CMK (cell line): Measurements from ENCODE around the gene LITAFD.
"Not testable (repeated sequence)": the region's sequence is repeated elsewhere in the genome, so short reads cannot be mapped to it uniquely, and the experiment has no call there.

ENCODE experiments used
- DNase-seq: peaks from one replicate; pipeline ENCODE4 v3.0.0-alpha.2; 2010; ENCODE audit warnings: low read depth

The LITAFD gene

DNA sequence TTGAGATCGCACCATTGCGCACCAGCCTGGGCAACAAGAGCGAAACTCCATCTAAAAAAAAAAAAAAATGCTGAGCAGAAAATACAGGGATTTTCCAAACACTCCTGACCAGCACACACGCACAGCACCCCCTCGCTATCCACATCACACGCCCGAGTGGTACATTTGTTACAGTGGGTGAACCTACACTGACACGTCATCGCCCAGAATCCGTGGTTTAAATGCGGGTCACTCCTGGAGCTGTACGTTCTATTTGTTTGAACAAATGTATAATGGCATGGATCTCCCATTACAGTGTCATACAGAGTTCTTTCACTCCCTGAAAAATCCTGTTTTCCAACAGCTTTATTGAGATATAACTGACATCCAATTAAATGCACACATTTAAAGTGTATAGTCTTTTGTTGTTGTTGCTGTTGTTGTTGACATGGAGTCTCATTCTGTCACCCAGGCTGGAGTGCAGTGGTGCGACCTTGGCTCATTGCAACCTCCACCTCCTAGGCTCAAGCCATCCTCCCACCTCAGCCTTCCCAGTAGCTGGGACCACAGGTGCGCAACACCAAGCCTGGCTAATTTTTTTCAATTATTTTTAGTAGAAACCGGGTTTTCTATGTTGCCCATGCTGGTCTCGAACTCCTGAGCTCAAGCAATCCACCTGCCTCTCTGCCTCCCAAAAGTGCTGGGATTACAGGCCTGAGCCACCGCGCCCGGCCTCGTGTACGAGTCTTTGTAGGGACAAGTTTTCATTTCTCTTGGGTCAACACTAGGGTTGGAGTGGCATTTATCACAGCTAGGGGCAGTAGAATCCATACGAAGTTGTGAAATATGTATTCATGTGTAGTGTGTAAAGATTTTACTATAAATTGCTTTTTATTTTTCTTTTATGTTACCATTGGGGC, 8.9 kb upstream of the LITAFD start:
- no peak for DNase-seq

DNA sequence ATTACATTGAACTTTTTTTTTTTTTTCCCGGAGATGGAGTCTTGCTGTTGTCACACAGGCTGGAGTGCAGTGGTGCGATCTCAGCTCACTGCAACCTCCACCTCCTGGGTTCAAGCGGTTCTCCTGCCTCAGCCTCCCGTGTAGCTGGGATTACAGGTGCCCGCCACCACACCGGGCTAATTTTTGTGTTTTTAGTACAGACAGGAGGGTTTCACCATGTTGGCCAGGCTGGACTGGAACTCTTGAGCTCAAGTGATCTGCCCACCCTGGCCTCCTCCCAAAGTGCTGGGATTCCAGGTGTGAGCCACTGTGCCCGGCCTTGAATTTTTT, 8.3 kb upstream of the LITAFD start:
- DNase-seq, result not testable (repeated sequence)

DNA sequence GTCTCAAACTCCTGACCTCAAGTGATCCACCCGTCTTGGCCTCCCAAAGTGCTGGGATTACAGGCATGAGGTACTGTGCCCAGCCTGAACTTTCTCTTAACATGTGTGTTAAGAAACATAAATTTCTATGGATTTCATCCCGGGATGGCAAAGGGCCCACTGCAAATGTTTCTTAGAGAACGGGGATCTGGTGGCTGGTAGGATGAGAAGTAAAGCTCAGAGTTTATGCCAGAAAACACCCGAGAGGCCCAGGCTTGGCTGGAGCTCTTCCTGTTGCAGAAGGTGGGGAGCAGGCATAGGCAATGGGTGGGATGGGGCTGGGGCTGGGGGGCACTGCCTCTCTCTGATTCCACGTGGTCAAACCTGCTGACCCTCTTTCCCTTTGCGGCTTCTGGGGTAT, 7.8 kb upstream of the LITAFD start:
- DNase-seq, result no peak

DNA sequence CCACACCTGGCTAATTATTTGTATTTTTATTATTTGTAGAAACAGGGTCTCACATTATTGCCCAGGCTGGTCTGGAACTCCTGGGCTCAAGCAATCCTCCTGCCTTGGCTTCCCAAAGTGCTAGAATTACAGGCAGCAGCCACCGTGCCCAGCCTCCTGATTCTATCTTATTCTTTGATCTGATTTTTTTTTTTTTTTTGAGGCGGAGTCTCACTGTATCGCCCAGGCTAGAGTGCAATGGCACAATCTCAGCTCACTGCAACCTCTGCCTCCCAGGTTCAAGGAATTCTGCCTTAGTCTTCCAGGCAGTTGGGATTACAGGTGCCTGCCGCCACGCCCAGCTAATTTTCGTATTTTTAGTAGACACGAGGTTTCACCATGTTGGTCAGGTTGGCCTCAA, 6.8 kb upstream of the LITAFD start:
- DNase-seq, result not testable (repeated sequence)

DNA sequence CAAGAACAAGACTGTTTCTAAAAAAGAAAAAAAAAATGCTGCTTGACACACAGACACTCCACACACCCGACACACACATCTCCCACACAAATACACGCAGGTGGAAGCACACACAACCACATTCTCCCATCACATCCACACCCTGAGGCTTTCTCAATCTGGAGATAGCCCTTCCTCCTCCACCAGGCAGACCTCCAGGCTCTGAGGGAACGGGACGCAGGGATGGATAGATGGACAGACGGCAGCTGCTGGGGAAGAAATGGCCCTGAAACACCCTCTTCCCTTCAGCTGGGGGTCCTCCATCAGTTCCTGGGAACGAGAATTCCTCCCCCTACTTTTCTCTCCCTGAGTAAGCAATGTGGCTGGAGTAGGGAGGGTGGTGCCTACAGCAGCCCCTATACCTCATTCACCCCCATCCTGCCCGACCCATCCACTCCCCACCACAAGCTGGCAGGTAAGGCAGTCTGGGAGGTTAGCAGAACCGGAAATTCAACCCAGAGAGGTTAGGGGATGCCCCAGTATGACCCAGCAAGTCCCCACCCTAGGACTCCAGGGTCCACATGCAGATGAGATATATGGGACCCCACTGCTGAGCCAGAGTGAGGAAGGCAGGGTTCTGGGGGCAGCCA, 4.1 kb upstream of the LITAFD start:
- DNase-seq, result no peak

DNA sequence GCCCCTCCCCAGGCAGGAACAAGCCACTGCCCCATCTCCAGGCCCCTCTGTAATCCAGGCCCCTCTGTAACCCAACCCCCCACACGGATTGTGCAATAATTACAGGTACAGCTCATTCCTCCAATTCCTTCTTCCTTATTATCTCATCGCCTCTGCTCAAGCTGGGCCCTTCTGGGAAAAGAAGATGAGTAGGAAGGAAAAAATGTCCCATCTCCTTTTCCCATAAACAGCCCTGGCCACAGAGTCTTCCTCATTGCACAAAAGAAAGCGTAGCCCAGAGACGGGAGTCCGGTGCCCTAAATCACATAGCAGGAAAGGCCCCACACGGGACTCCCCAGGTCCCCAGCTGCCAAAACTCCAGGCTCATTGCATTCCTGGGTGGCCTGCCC, 3.6 kb upstream of the LITAFD start:
- DNase-seq, result no peak

DNA sequence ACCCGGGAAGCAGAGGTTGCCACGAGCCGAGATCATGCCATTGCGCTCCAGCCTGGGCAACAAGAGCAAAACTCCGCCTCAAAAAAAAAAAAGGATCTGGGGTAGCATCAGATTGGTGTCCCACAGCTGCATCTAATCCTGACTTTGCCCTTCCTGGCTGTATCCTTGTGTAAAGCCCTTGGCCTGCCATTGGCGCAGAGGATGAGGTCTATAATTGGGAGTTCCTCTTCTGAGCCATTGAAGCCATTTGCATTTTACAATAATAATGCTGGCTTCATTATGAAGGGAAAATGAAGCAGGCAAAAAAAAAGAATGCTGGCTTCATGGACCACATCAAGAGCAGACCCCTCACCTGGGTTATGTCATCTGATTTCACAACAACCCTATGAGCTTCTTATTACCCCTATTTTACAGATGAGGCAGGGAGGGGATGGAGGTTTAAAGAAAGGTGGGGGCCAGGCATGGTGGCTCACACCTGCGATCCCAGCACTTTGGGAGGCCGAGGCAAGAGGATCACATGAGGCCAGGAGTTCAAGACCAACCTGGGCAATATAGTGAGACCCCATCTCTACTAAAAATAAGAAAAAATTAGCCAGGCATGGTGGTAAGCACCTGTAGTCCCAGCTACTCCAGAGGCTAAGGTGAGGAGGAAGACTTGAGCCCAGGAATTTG, 1.2 kb upstream of the LITAFD start:
- no peak for DNase-seq

DNA sequence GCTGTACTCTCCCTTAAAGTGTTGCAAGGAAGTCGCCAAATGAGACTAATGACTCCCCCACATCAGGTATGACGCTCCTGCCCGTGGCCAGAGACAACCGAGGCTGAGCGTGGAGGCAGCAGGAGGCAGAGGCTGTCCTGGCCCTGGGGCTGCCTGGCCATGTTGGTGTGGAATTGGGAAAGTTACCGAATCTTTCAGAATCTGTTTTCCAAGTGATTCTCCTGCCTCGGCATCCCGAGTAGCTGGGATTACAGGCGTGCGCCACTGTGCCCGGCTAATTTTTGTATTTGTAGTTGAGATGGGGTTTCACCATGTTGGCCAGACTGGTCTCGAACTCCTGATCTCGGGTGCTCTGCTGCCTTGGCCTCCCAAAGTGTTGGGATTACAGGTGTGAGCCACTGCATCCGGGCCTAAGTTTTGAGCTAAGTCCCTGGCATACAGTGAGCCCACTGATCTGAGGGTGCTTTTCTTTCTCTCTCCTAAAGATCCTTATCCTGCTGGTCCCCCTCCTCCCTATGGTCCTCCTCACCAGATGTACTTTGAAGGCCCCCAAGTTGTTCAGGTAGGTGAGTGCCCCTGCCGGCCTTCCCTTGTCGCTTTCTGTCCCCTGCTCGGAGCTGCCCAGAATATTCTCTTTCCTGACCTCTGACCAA, 700 bp downstream of the LITAFD start:
- DNase-seq, result no peak

DNA sequence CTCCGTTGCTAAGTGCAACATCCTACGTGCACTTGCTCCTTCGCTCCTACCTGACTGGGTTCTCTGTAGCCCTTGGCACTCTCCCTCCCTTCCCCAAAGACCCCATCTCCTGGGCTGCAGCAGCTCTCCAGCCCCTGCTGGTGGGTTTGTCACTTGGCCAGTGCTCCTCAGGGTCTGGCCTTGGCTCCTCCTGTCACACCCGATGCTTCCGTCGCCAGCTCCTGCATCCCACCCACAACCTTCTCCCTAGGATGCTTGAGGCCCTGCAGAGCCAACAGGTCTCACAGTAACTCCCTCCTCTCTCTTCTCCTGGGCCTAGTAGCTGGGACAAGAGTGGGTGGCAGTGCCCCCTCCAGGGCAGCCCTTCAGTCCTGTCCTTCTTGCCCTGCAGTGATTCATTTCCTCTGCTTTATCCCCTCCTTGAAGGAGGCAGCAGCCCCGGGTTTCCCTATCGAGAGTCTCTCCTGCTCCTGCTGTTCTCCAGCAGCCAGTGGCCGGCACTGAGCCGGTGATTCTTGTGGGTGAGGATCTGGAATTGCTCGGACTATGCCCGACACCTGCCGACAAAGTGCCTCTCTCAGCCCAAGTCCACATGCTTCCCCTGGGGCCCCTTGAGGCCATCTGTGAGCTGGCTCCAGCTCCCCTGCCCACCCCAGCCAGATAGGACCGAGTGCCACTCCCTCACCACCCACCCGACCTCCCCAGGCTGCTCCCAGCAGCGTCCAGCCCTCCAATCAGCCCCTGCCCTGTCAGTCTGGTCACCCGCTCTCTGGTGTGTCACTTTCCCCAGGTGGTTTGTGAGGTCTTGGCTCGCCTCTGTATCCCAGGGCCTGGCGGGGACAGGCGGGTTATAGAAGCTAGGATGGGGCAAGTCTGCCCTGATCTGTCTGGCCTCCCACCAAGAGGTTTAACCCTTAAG, 3.8 kb downstream of the LITAFD start:
- DNase-seq, result no peak

DNA sequence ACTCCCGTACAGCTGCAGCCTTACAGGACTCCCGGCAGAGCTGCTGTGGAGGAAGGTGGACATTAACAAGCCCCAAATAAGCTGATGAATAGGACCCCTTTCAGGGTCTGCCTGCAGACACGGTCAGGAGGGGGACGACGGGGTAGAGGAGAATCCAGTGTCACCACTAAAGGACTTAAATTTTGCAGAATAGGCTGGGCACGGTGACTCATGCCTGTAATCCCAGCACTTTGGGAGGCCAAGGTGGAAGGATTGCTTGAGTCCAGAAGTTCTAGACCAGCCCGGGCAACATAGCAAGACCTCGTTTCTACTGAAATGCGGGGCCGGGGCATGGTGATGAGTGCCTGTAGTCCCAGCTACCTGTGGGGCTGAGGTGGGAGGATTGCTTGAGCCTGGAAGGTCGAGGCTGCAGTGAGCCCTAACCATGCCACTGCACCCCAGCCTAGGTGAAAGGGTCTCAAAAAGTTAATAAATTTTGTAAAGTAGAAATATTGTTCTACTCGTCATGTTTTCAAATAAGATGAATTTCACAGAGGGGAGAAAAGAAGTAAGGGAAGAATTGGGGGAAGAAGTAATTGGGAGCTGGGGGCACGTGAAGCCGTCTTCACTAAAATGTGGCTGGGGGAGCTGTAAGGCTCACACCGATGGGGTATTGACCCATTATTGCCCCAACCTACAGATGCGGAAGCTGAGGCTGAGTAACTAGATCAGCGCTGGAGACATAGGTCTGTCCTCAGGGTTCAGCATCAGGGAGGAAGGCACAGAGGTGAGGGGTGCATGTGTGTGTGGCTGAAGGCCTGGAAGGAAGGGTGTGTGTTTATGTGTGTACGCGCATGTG, 4.7 kb downstream of the LITAFD start:
- DNase-seq, result no peak

DNA sequence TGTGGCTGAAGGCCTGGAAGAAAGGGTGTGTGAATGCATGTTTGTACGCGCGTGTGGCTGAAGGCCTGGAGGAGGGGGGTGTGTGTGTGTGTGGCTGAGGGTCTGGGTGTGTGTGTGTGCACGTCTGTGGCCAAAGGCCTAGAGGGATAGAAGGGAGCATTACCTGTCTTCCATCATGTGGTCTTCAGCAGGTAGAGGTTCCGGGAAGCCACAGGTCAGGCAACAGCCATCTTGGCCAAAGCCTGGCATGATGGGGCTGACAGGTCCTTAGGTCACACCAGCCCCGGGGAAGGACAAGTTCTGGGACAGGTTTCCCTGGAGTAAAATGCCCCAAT, 5.2 kb downstream of the LITAFD start:
- DNase-seq, result no peak

DNA sequence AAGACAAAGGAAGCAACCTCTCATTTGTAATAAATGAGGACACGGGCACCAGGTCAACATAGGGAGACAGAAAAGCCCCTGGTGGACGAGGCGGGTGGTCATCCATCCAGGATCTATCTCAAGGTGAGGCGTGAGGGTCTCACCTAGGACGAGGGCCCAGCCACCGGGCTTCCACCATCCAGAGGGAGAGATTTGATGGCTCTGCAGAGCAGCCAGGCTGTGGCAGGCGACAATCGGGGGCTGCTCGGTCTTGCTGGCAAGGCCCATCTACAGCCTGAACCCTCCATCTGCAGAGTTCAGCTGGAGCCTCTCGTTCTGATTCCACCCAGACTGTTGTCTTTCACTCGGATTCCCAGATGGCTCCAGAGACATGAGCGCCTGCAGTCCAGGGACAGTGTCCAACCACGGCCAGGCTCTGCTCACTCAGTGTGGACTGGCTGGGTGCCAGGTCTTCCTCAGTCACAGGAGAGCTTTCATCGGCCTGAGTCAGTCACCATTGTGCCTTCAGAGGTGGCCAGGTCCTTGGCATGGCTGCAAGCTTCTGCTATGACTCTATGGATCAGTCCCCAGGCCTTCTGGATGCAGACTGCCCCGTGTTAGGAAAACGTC, 5.9 kb downstream of the LITAFD start:
- DNase-seq, result no peak

DNA sequence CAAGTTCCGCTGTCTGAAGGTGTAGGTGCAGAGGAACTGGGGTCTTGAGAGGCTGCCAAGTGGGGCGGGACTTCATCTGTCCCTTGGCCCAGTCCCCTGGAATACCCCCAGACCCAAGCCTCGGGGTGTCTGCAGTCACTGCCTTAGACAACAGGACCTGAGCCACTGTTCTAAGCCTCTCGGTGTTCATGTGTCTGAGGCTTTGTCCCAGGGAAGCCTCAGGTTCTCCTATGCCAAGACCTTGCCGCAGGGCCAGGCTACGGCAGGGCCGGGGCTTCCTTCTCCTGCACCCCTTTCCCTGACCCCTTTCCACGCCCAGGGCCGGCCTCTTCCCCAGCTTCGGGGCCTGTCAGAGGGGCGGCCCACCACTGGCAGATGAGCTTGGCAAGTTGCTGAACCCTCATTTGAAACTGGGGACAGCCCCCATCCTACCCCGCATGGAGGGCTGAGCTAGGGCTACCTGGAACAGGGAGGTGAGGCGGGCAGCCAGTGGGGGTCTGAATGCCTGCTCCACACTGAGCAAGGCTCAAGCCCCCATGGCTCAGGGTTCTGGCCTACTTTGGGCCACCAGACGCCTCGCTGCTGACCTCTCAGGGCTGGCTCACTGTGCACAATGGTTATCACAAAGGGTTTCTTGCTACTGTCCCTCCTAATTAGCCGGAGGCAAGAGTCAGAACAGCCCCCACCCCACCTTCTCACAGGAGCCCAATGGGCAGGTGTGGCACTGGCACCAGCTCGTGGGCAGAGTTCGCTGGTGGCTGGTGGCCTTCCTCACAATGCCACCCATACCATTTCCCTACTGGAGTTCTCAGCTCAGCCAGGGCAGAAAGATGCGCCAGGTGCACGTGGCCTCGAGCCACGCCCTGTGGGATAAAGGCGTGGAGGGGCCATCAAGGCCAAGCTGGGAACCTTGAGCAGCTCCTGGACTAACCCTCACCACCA, 7.1 kb downstream of the LITAFD start:
- DNase-seq, result no peak

DNA sequence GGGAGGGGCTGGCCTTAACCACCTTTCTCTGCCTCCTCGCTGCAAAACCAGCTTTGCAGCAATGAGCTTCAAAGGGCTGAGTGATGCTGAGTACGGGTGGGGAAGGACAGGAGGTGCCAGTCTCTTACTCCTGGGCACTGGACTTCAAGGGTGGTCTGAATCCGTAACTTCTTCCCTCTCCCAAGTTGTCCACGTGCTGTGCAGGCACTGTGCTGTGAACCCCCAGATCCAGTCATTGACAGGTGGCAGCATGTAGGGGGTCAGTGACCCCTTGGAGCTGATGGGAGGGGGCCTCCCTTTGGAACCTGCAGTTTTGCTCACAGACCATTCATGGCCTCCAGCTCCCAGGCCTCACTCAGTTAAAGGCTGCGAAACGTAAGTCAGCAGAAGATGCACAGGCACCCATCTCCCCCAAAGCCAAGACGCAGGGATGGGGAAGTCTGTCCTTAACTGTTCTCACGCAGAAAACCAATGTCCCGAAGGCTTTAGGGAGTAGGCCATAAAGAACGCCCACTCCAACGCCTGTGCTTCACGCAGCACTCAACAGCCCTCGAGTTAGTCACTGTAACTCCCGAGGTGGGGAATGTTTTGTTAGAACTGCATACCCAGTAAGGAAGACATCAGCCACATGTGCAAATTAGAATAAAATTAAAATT, 7.9 kb downstream of the LITAFD start:
- DNase-seq, result no peak

DNA sequence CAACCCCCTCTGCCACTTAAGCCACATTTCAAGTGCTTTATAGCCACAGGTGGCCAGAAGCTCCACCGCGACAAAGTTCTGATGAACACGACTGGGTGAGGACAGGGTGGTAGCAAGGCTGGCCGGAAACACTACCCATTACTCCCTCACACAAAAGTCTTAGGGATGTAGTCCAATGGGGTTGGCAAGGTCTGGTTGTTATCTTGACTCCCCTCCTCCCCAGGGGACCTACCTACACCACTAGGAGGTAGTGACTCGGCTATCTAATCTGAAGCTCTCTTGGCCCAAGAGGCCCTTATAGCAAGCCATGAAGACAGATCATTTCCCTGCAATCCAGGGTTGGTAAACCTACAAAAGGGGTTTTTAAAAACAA, 8.4 kb downstream of the LITAFD start:
- DNase-seq, result no peak

DNA sequence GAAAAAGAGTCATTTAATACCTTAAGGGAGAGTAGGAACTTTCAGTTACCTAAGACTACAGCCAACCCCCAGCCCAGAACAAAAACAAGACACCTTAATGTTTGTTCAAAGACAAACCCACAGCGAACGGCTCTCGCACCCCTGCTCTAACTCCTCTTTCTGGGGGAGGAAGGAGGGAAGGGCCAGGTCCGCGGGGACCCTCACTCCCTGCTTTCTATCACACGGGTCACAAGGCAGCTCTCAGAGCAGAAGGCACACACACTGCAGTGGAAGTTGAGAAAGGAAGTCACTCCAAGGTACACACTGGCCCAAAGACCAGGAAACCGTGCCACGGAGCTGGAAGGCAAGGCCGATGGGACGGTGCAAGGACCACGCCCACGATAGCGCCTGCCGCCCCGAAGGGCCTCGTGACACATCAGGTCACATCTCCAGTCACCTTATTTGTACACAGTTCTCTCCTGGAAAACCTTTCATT, 10.0 kb downstream of the LITAFD start:
- no peak for DNase-seq

DNA sequence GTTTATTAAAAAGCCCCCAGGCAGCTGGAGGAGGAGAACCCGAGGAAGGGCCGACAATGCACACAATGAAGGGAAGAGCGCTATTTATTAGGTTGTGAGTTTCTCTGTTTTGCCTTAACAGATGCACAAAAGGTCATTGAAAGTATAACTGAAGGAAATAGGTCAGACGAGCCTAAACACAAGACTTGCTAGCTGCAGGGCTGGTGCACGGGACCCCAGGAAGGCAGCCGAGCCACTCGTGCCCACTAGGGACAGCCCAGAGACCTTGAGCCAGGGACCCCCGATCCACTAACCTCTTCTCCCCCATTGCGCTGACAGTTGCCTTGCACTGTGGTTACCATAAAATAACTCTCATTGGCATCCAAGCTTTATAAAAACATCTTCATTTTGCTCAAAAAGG, 11.3 kb downstream of the LITAFD start:
- no peak for DNase-seq

DNA sequence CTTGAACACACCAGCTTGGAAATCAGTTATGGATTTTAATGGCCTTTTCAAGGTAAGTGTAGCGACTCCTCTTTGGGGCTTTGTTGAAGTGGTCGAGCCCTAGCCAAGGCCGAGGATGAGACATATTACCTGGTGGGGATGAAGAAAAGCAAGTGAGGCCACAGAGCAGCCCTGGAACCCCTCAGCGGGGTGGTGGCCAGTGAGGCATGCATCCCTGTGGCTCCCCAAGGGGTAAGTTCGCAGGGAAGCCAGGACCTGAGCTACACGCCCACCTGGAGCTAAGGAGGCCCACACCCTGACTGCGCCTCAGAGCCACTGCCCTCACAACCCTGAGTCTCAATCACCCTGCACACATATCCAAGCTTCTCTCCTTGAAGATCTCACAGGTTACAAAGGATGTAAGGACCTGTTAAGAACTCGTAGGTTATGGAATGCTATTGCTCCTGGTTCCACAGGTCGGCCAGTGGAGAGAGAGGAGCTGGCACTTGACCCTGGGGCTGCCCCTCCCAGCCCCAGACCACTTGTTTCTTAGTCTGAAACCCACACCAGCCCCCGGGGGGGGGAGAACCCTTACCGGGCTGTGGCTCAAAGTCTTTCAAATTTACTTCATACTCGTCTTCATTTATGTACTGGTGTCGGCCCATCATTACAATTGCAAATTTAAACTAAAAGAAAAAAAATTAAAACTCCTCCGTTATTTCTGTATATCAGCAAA, 12.0 kb downstream of the LITAFD start:
- no peak for DNase-seq
